MCF 10A (cell line): ENCODE measurements around the gene SLC5A8. TPM values are rescaled to one million over a fixed set of nuclear protein-coding genes. Genes with fewer than 3 reads are reported as not detected.

ENCODE experiments used
- BruUV-seq: library from RNA; stranded (reverse); fragments of 400-500 nt; replicated peaks from 2 replicates; lab custom pipeline; 2021; lab: Mats Ljungman, UMichigan
- CTCF ChIA-PET: fragments of 300-600 bp; sonication (Branson Sonifier 250); formaldehyde crosslinking; extraction: SDS; loops from one replicate; lab custom pipeline; 2021; ENCODE audit warnings: antibody characterized with exemption, inconsistent platforms; lab: Yijun Ruan, JAX
- POLR2A ChIA-PET: fragments of 300-600, 350-650 bp; sonication (Branson Sonifier 250); formaldehyde crosslinking; extraction: SDS; loops from one replicate; lab custom pipeline; 2020; ENCODE audit warnings: antibody characterized with exemption, inconsistent platforms; lab: Yijun Ruan, JAX
- DNase-seq: peaks from one replicate; pipeline ENCODE4 v3.0.0-alpha.2; 2018; ENCODE audit not compliant: unreplicated experiment
- H3K27ac Mint-ChIP-seq: one replicate; pipeline ENCODE4 v1.8.0; 2022; ENCODE audit warnings: mild to moderate bottlenecking, low read depth, mixed read lengths; ENCODE audit not compliant: unreplicated experiment
- H3K27me3 Mint-ChIP-seq: one replicate; pipeline ENCODE4 v1.8.0; 2022; ENCODE audit warnings: mixed read lengths; ENCODE audit not compliant: insufficient read depth, unreplicated experiment
- H3K36me3 Mint-ChIP-seq: one replicate; pipeline ENCODE4 v1.8.0; 2022; ENCODE audit warnings: mild to moderate bottlenecking, moderate library complexity, mixed read lengths; ENCODE audit not compliant: insufficient read depth, unreplicated experiment
- H3K4me1 Mint-ChIP-seq: one replicate; pipeline ENCODE4 v1.8.0; 2022; ENCODE audit warnings: mixed read lengths; ENCODE audit not compliant: insufficient read depth, unreplicated experiment
- H3K4me3 Mint-ChIP-seq: one replicate; pipeline ENCODE4 v1.8.0; 2022; ENCODE audit warnings: mild to moderate bottlenecking, moderate library complexity, mixed read lengths; ENCODE audit not compliant: unreplicated experiment
- H3K9me3 Mint-ChIP-seq: one replicate; pipeline ENCODE4 v1.8.0; 2022; ENCODE audit warnings: mixed read lengths; ENCODE audit not compliant: unreplicated experiment
- CTCF ChIP-seq: fragments of 200-600 bp; IDR thresholded peaks from one replicate; pipeline ENCODE4 v1.8.0; 2022; ENCODE audit warnings: antibody characterized with exemption, mild to moderate bottlenecking; ENCODE audit not compliant: unreplicated experiment
- intact Hi-C: fragments of 100-400 bp; cut with micrococcal nuclease; formaldehyde crosslinking; loops from 2 replicates; pipeline ENCODE4 v1.14.1; 2022
- total RNA-seq: library from RNA; stranded (reverse); gene quantifications from 2 replicates; pipeline ENCODE4 v1.2.3, GENCODE V29; 2022

Gene SLC5A8
- total RNA-seq, 1 experiment from 2014 or later = not detected

DNA sequence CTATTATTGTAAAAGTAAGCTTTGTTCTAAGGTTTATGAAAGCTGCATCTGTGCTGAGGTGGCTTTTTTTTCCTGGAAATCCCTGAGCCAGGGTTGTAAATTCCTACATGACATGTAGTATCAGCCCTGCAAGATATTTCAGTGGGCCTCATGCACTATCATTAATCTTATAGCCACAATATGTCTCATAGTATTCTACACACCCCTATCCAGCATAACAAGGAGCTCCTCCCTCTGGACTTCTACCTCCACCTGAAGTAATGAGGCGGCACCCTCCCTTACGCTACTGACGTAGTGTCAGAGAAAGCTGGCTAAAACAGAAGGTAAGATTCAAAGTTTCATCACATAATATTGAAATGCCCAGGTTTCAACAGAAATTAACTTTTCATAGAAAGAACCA is 35.5 kb downstream of the SLC5A8 start:
- H3K36me3 Mint-ChIP-seq = no peaks in the 10 kb centered on the region
- no TSS peak for BruUV-seq
- no peak overlapping the region for H3K27ac Mint-ChIP-seq
- intact Hi-C loops = no loop called here
- TF ChIP-seq CTCF = no peak
- peaks cover 8% of the 10 kb centered on the region for H3K9me3 Mint-ChIP-seq
- DNase-seq = no peak
- no peak overlapping the region for H3K4me3 Mint-ChIP-seq
- ChIA-PET POLR2A (no interaction called here), CTCF (no interaction called here)
- H3K4me1 Mint-ChIP-seq = no peaks in the 10 kb centered on the region
- H3K27me3 Mint-ChIP-seq = no peaks in the 10 kb centered on the region

GRCh38 chr12:101173197-101173749 is 36.8 kb downstream of the SLC5A8 start:
- ChIA-PET POLR2A (no interaction called here), CTCF (no interaction called here)
- no peak for TF ChIP-seq CTCF
- intact Hi-C loops = no loop called here
- Mint-ChIP-seq H3K27ac (no peak overlapping the region), H3K9me3 (peaks cover 8% of the 10 kb centered on the region), H3K4me1 (no peaks in the 10 kb centered on the region), H3K4me3 (no peak overlapping the region), H3K36me3 (no peaks in the 10 kb centered on the region), H3K27me3 (no peaks in the 10 kb centered on the region)
- BruUV-seq = no TSS peak
- DNase-seq = no peak

GRCh38 chr12:101172316-101172715 is 37.7 kb downstream of the SLC5A8 start:
- peaks cover 8% of the 10 kb centered on the region for H3K9me3 Mint-ChIP-seq
- no peaks in the 10 kb centered on the region for H3K36me3 Mint-ChIP-seq
- H3K27me3 Mint-ChIP-seq = no peaks in the 10 kb centered on the region
- ChIA-PET CTCF (interaction anchor here (0.6 kb wide), 1 partner anchor 227 kb away, joined by 3 read pairs; no protein-coding TSS in a partner anchor), POLR2A (no interaction called here)
- no peak overlapping the region for H3K4me3 Mint-ChIP-seq
- intact Hi-C loops = no loop called here
- no peaks in the 10 kb centered on the region for H3K4me1 Mint-ChIP-seq
- no peak for TF ChIP-seq CTCF
- no peak for DNase-seq
- BruUV-seq = no TSS peak
- H3K27ac Mint-ChIP-seq = no peak overlapping the region

DNA sequence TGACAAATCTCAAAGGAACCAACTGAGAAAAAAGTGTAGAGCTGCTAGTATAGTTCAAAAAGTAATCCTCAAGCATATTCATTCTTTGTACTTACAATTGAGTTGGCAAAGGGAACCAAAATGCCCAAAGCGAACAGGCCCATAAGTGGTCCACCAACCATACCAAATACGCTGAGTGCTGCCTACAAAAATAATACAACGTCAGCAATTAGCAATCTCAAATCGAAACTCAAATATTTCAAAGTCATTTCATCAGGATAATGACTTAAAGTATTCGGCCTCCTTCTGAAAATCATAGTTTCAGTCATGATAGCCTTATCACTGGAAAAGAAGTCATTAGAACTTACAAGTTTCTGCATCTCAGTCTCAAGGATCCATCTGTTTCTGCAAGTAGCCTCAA is 42.0 kb downstream of the SLC5A8 start:
- H3K4me3 Mint-ChIP-seq = no peak overlapping the region
- no TSS peak for BruUV-seq
- CTCF ChIA-PET = no interaction called here
- peaks cover 28% of the 10 kb centered on the region for H3K27me3 Mint-ChIP-seq
- no peaks in the 10 kb centered on the region for H3K4me1 Mint-ChIP-seq
- no peak overlapping the region for H3K27ac Mint-ChIP-seq
- H3K9me3 Mint-ChIP-seq = no peaks in the 10 kb centered on the region
- intact Hi-C loops = no loop called here
- no peak for TF ChIP-seq CTCF
- no peaks in the 10 kb centered on the region for H3K36me3 Mint-ChIP-seq
- DNase-seq = no peak
- POLR2A ChIA-PET = no interaction called here
